GM12878 (cell line): ENCODE measurements around the gene UNC50. TPM values are rescaled to one million over a fixed set of nuclear protein-coding genes. Genes with fewer than 3 reads are reported as not detected.

ENCODE experiments used
- ATAC-seq: fragments of 200-7000 bp; cut with Tn5 transposase; 3 replicates; pipeline ENCODE4 v1.9.1; 2020; ENCODE audit warnings: mild to moderate bottlenecking, moderate library complexity
- BruUV-seq: library from RNA; stranded (reverse); fragments of 400-500 nt; replicated peaks from 2 replicates; lab custom pipeline; 2021; lab: Mats Ljungman, UMichigan
- CTCF ChIA-PET: fragments of 300-600 bp; sonication (Branson Sonifier 250); formaldehyde crosslinking; extraction: SDS; loops from one replicate; lab custom pipeline; 2021; ENCODE audit warnings: inconsistent platforms; lab: Yijun Ruan, JAX
- POLR2A ChIA-PET: fragments of 350-600 bp; formaldehyde crosslinking; extraction: SDS; loops from one replicate; lab custom pipeline; 2021; ENCODE audit warnings: inconsistent platforms; lab: Charles Lee
- RAD21 ChIA-PET: fragments of 300-600 bp; sonication (Branson Sonifier 250); formaldehyde crosslinking; loops from one replicate; lab custom pipeline; 2023; ENCODE audit warnings: antibody characterized with exemption; ENCODE audit not compliant: unreplicated experiment; lab: Charles Lee
- SMC1A ChIA-PET: fragments of 300-600 bp; sonication (Branson Sonifier 250); formaldehyde crosslinking; loops from one replicate; lab custom pipeline; 2023; ENCODE audit not compliant: unreplicated experiment, uncharacterized antibody; lab: Charles Lee
- DNase-seq: peaks from one replicate; pipeline ENCODE4 v3.0.0-alpha.2; 2011; ENCODE audit warnings: low read depth, low spot score
- FAIRE-seq: peaks from 3 replicates; lab custom pipeline; 2011; peaks lifted over from hg19 to GRCh38; lab: Jason Lieb, UNC
- H2AFZ ChIP-seq: 2 replicates; pipeline ENCODE4 v1.6.0; 2011; ENCODE audit warnings: low read depth, low read length, control low read depth; ENCODE audit not compliant: control insufficient read depth
- H3K27ac ChIP-seq: 2 replicates; pipeline ENCODE4 v1.5.1; 2011; ENCODE audit warnings: control low read depth; ENCODE audit not compliant: control insufficient read depth, insufficient read depth
- H3K27me3 ChIP-seq, 2 experiments: replicated peaks in 1 of 2; 2 replicates each; pipeline versions ENCODE4 v1.6.0 to v1.6.1; 2011; ENCODE audit warnings: low read length in 1 of 2; ENCODE audit not compliant: control insufficient read depth in 2 of 2, insufficient read depth in 2 of 2
- H3K36me3 ChIP-seq, 2 experiments: 2 replicates each; pipeline ENCODE4 v1.5.1; 2011; ENCODE audit warnings: low read length in 1 of 2; ENCODE audit not compliant: control insufficient read depth in 2 of 2, insufficient read depth in 2 of 2
- H3K4me1 ChIP-seq: 2 replicates; pipeline ENCODE4 v1.6.1; 2011; ENCODE audit warnings: mild to moderate bottlenecking, low read length, moderate library complexity, mixed read lengths; ENCODE audit not compliant: control insufficient read depth, insufficient read depth
- H3K4me2 ChIP-seq: 2 replicates; pipeline ENCODE4 v1.6.0; 2011; ENCODE audit warnings: control low read depth; ENCODE audit not compliant: control insufficient read depth, insufficient read depth
- H3K4me3 ChIP-seq: fragments of 200-600 bp; sonication (generic); 2 replicates; pipeline ENCODE4 v1.5.1; 2016
- H3K79me2 ChIP-seq: 2 replicates; pipeline ENCODE4 v1.6.0; 2011; ENCODE audit warnings: low read length; ENCODE audit not compliant: control insufficient read depth, insufficient read depth
- H3K9ac ChIP-seq: 2 replicates; pipeline ENCODE4 v1.8.0; 2011; ENCODE audit warnings: low read length, control low read depth, mixed read lengths; ENCODE audit not compliant: control insufficient read depth, insufficient read depth
- H3K9me3 ChIP-seq: replicated peaks from 3 replicates; pipeline ENCODE4 v1.5.1; 2011; ENCODE audit warnings: mild to moderate bottlenecking, low read length; ENCODE audit not compliant: control insufficient read depth, insufficient read depth
- H4K20me1 ChIP-seq: 2 replicates; pipeline ENCODE4 v1.6.0; 2011; ENCODE audit not compliant: control insufficient read depth, insufficient read depth
- JUND ChIP-seq: IDR thresholded peaks from 2 replicates; pipeline ENCODE4 v1.6.1; 2012; ENCODE audit warnings: low read depth, mild to moderate bottlenecking, low read length, improper control_type of control experiment, moderate library complexity
- LARP7 ChIP-seq: fragments of 450-650 bp; IDR thresholded peaks from 2 replicates; pipeline ENCODE4 v1.6.1; 2017; ENCODE audit warnings: mild to moderate bottlenecking
- MEF2A ChIP-seq: IDR thresholded peaks from 2 replicates; pipeline ENCODE4 v1.6.1; 2011; ENCODE audit warnings: low read depth, mild to moderate bottlenecking, low read length, moderate library complexity; ENCODE audit not compliant: insufficient read depth
- NBN ChIP-seq: fragments of 450-650 bp; IDR thresholded peaks from 2 replicates; pipeline ENCODE4 v1.6.1; 2016
- POLR2AphosphoS2 ChIP-seq: IDR thresholded peaks from 2 replicates; pipeline ENCODE4 v1.6.1; 2011; ENCODE audit warnings: low read depth, mild to moderate bottlenecking, low read length, improper control_type of control experiment, moderate library complexity
- SRF ChIP-seq, 2 experiments: IDR thresholded peaks; 2 replicates each; pipeline ENCODE4 v1.6.1; 2011; ENCODE audit warnings: low read depth in 2 of 2, low read length in 2 of 2, mild to moderate bottlenecking in 1 of 2, moderate library complexity in 1 of 2
- WGBS: methylation state at CpG from one replicate; pipeline ENCODE4 v1.1.6; 2016; ENCODE audit warnings: low lambda C conversion rate; ENCODE audit not compliant: insufficient replicate concordance, insufficient coverage; ENCODE audit errors: missing lambda C conversion rate; 5-methylcytosine and 5-hydroxymethylcytosine counted together
- in situ Hi-C: fragments of 300-500 bp; cut with MboI; formaldehyde crosslinking; loops from 9 replicates; pipeline ENCODE4 v1.14.3; 2018; ENCODE audit warnings: mixed read lengths
- intact Hi-C: fragments of 100-400 bp; cut with micrococcal nuclease; formaldehyde crosslinking; loops from one replicate; pipeline ENCODE4 v1.14.2; 2022; ENCODE audit not compliant: unreplicated experiment
- polyA plus RNA-seq, 11 experiments: library from polyadenylated mRNA; depleted of rRNA in 4 of 11; unstranded in 6 of 11; stranded (reverse) in 5 of 11; fragments of >200 nt; fragmentation: Nextera tagmentation in 4 of 11; fragmentation: Illumina TruSeq in 1 of 11; extraction: Ambion mirVana in 4 of 11; extraction: Trizol in 1 of 11; gene quantifications; 1 replicate in 1 of 11; 2 replicates in 10 of 11; pipeline versions ENCODE4 v1.2.1 to v1.2.3, GENCODE V29; 2011 to 2016; ENCODE audit warnings: inconsistent platforms in 2 of 11, missing spikeins in 2 of 11, low read depth in 1 of 11
- total RNA-seq, 4 experiments: library from RNA; depleted of rRNA in 3 of 4; stranded (reverse); fragments of >200 nt in 3 of 4; fragmentation: Illumina TruSeq in 1 of 4; extraction: Trizol in 1 of 4; gene quantifications; 2 replicates each; pipeline versions ENCODE4 v1.2.1 to v1.2.3, GENCODE V29; 2013 to 2021
- TF ChIP-seq, protein P1 (sequence below): fragments of 450-650 bp; IDR thresholded peaks from 2 replicates; pipeline ENCODE4 v1.6.1; 2017; ENCODE audit warnings: low read depth, mild to moderate bottlenecking, moderate library complexity

The UNC50 gene
- total and polyA plus RNA-seq, 10 of the 15 experiments (the other 5 are each of a cell fraction or from before 2014, with no cell fraction given): 25.5 to 76.3 (median 37.8) TPM

DNA sequence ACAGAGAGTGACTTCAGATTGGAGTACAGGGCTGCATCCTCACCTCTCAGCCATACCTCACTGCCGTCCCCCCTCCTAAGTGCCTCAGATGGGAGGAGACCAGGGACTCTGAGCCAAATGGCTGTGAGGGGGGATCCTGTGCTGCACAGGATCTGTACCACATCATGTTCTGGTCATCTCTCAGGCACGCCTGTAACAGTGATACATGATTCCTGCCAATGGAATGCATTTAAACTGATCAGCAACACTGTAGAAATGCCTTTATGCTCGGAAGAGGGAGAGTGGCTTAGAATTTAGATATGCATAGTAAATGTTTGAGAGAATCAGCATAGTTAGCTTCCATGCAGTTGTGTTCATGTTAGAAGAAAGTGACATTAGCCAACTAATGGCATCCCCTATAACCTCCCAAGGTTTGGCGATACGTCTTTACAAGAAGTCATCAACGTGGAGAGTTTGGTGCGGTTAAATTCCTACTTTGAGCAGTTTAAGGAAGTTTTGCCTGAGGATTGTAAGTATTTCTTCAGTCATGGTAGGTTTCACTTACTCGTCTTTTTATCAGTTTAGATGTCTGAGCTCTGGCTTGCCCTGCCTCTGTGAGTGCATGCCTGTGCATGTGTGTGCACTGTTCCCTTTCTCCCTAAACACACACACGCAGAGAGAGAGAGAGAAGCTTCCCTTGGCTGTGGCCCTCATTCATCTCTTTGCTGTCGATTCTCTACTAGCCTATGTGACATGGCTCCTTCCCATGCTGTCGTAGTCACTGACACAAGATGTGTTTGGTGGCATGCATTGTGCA, 40.0 kb upstream of the UNC50 start:
- Histone ChIP-seq H4K20me1 (no peaks in the 10 kb centered on the region), H3K27me3 (no peaks in the 10 kb centered on the region), H3K9ac (no peak overlapping the region), H3K4me3 (no peak overlapping the region), H2AFZ (no peak overlapping the region), H3K36me3 (peaks cover 65 to 73% of the 10 kb centered on the region in 2 experiments), H3K79me2 (no peaks in the 10 kb centered on the region), H3K27ac (no peak overlapping the region), H3K9me3 (no peaks in the 10 kb centered on the region), H3K4me1 (no peaks in the 10 kb centered on the region), H3K4me2 (no peak overlapping the region)
- CTCF ChIA-PET: interaction anchor here (0.6 to 2.1 kb wide), 23 partner anchors 9 to 498 kb away, joined by 3 to 24 read pairs (median 4); no protein-coding TSS in a partner anchor
- no peak for DNase-seq
- POLR2A ChIA-PET: no interaction called here
- RAD21 ChIA-PET: interaction anchor here (0.7 to 1.5 kb wide), 3 partner anchors 80 to 269 kb away, joined by 3 to 4 read pairs (median 4); no protein-coding TSS in a partner anchor
- intact Hi-C loops: no loop called here
- WGBS: 98% methylated on average over 11 of the region's 11 CpGs
- SMC1A ChIA-PET: interaction anchor here (1.2 to 1.7 kb wide), 2 partner anchors 12 to 93 kb away, joined by 3 to 5 read pairs; no protein-coding TSS in a partner anchor
- BruUV-seq: no TSS peak
- in situ Hi-C loops: no loop called here
- no peak for ATAC-seq
- 0 out of 2 replicates have a peak, but pooled peaks have one; percentile 29 for TF ChIP-seq POLR2AphosphoS2
- no peak for TF ChIP-seq NBN
- no peak for TF ChIP-seq JUND
- no peak for TF ChIP-seq LARP7
- TF ChIP-seq, protein P1, sequence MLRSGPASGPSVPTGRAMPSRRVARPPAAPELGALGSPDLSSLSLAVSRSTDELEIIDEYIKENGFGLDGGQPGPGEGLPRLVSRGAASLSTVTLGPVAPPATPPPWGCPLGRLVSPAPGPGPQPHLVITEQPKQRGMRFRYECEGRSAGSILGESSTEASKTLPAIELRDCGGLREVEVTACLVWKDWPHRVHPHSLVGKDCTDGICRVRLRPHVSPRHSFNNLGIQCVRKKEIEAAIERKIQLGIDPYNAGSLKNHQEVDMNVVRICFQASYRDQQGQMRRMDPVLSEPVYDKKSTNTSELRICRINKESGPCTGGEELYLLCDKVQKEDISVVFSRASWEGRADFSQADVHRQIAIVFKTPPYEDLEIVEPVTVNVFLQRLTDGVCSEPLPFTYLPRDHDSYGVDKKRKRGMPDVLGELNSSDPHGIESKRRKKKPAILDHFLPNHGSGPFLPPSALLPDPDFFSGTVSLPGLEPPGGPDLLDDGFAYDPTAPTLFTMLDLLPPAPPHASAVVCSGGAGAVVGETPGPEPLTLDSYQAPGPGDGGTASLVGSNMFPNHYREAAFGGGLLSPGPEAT: no peak
- no peak for TF ChIP-seq SRF (IDR thresholded peaks at IDR 0.05; ENCODE audit: low read depth in 2 of 2, low read length in 2 of 2)
- no peak for TF ChIP-seq MEF2A
- no peak for FAIRE-seq
